Stimulated activated naive CD8-positive, alpha-beta T cell treated with anti-CD3 and anti-CD28 coated beads, Interleukin-15, Interleukin-2, amounts not matched to agents 100 U/mL and 50 U/mL, for 24 hours (primary cell): ENCODE data around the gene KRTAP4-2.
A peak's percentile ranks its signal among the peaks of the same experiment; 100 is the strongest.
"Not testable (repeated sequence)": the region's sequence is repeated elsewhere in the genome, so short reads cannot be mapped to it uniquely, and the experiment has no call there.

Experiments used
- ATAC-seq: fragments of 150-1000 bp; cut with Tn5 transposase; one replicate; pipeline ENCODE4 v1.10.0; 2021
- DNase-seq: peaks from one replicate; pipeline ENCODE4 v3.0.0; 2021

KRTAP4-2 gene

GRCh38 chr17:41160648-41161047 is 17.4 kb downstream of the KRTAP4-2 start, which contains the start of gene KRTAP4-4:
Gene KRTAP4-4, minus strand, starts transcription at chr17:41160748. Its CDS starts 57 bp downstream, at chr17:41160691.
- ATAC-seq (no peak), DNase-seq (no peak)

- not testable (repeated sequence) for DNase-seq
- ATAC-seq, result peak; percentile 28
Observed at GRCh38 chr17:41160190-41160589, 17.8 kb downstream of the KRTAP4-2 start.

GRCh38 chr17:41153856-41154255 is 24.2 kb downstream of the KRTAP4-2 start:
- no peak for DNase-seq
- no peak for ATAC-seq

GRCh38 chr17:41151525-41151924 is 26.5 kb downstream of the KRTAP4-2 start:
- no peak for DNase-seq
- ATAC-seq, result no peak

- no peak for DNase-seq
- no peak for ATAC-seq
Observed at GRCh38 chr17:41150026-41150425, 28.0 kb downstream of the KRTAP4-2 start.

- no peak for DNase-seq
- ATAC-seq, result no peak
Observed at GRCh38 chr17:41149652-41149985, 28.4 kb downstream of the KRTAP4-2 start, which contains the start of gene KRTAP4-5. Gene KRTAP4-5, minus strand, starts transcription at chr17:41149825. Its CDS starts 58 bp downstream, at chr17:41149767.

GRCh38 chr17:41148971-41149651 is 28.9 kb downstream of the KRTAP4-2 start:
- ATAC-seq, result not testable (repeated sequence)

GRCh38 chr17:41147531-41148204 is 30.4 kb downstream of the KRTAP4-2 start:
- ATAC-seq (no peak), DNase-seq (no peak)

More at GRCh38 chr17:41148971-41149651, 28.9 kb downstream of the KRTAP4-2 start:
- not testable (repeated sequence) for DNase-seq

- DNase-seq, result no peak
- no peak for ATAC-seq
Observed at GRCh38 chr17:41145261-41145660, 32.8 kb downstream of the KRTAP4-2 start.

GRCh38 chr17:41144846-41145245 is 33.2 kb downstream of the KRTAP4-2 start:
- DNase-seq, result no peak
- no peak for ATAC-seq

GRCh38 chr17:41141361-41141760 is 36.7 kb downstream of the KRTAP4-2 start:
- DNase-seq, result no peak
- ATAC-seq, result no peak

- DNase-seq (no peak), ATAC-seq (no peak)
Observed at GRCh38 chr17:41140360-41141131, 37.5 kb downstream of the KRTAP4-2 start, which contains the start of gene KRTAP4-6. Gene KRTAP4-6, minus strand, starts transcription at chr17:41140544. Its CDS starts 57 bp downstream, at chr17:41140487.

GRCh38 chr17:41139865-41140264 is 38.2 kb downstream of the KRTAP4-2 start:
- DNase-seq, ATAC-seq: not testable (repeated sequence)

GRCh38 chr17:41133880-41134735 is 43.9 kb downstream of the KRTAP4-2 start:
- ATAC-seq (no peak), DNase-seq (no peak)

GRCh38 chr17:41131979-41132378 is 46.0 kb downstream of the KRTAP4-2 start:
- DNase-seq (no peak), ATAC-seq (no peak)
